OCI-LY1 (cell line): Measurements from ENCODE around the gene MYMX.

Experiments
- H2AFZ ChIP-seq: fragments of 200-600 bp; sonication (generic), shearing (Covaris generic); 2 replicates; pipeline ENCODE4 v1.6.0; 2014; ENCODE audit warnings: antibody characterized with exemption, mild to moderate bottlenecking, low read length
- H3F3A ChIP-seq: fragments of 200-600 bp; sonication (generic), shearing (Covaris generic); 2 replicates; pipeline ENCODE4 v1.6.0; 2014; ENCODE audit warnings: mild to moderate bottlenecking, antibody characterized with exemption, low read length, moderate library complexity; ENCODE audit not compliant: insufficient read depth
- H3K27ac ChIP-seq: fragments of 200-600 bp; sonication (generic); 2 replicates; pipeline ENCODE4 v1.5.1; 2014; ENCODE audit warnings: low read length, mixed run types, mild to moderate bottlenecking, low read depth; ENCODE audit not compliant: poor library complexity, severe bottlenecking
- H3K27me3 ChIP-seq: fragments of 200-600 bp; sonication (generic); 2 replicates; pipeline ENCODE4 v1.6.0; 2014; ENCODE audit warnings: antibody characterized with exemption, mild to moderate bottlenecking, low read length, moderate library complexity; ENCODE audit not compliant: insufficient read depth
- H3K36me3 ChIP-seq: fragments of 200-600 bp; sonication (generic); 2 replicates; pipeline ENCODE4 v1.6.1; 2014; ENCODE audit warnings: mild to moderate bottlenecking, antibody characterized with exemption, low read length, moderate library complexity, mixed read lengths; ENCODE audit not compliant: insufficient read depth
- H3K4me1 ChIP-seq: fragments of 200-600 bp; sonication (generic); 2 replicates; pipeline ENCODE4 v1.5.1; 2014; ENCODE audit warnings: mild to moderate bottlenecking, low read length, moderate library complexity; ENCODE audit not compliant: insufficient read depth, severe bottlenecking
- H3K4me2 ChIP-seq: fragments of 200-600 bp; sonication (generic), shearing (Covaris generic); 2 replicates; pipeline ENCODE4 v1.6.1; 2014; ENCODE audit warnings: low read length
- H3K4me3 ChIP-seq: fragments of 200-600 bp; sonication (generic); 2 replicates; pipeline ENCODE4 v1.5.1; 2014; ENCODE audit warnings: low read length, low read depth, mild to moderate bottlenecking, mixed read lengths; ENCODE audit not compliant: poor library complexity, severe bottlenecking
- H3K79me2 ChIP-seq: fragments of 200-600 bp; shearing (Covaris generic); 2 replicates; pipeline ENCODE4 v1.6.1; 2016; ENCODE audit warnings: mixed run types, low read length, mixed read lengths; ENCODE audit not compliant: insufficient read depth
- H3K9ac ChIP-seq: fragments of 200-600 bp; sonication (generic), shearing (Covaris generic); 2 replicates; pipeline ENCODE4 v1.6.1; 2014; ENCODE audit warnings: mild to moderate bottlenecking, low read length, mixed read lengths
- H3K9me2 ChIP-seq: fragments of 200-600 bp; sonication (generic), shearing (Covaris generic); 2 replicates; pipeline ENCODE4 v1.6.1; 2014; ENCODE audit warnings: low read depth, mild to moderate bottlenecking, low read length, mixed read lengths
- H3K9me3 ChIP-seq: fragments of 200-600 bp; shearing (Covaris generic); 2 replicates; pipeline ENCODE4 v1.6.1; 2014; ENCODE audit warnings: low read length, mixed read lengths
- H4K20me1 ChIP-seq: fragments of 200-600 bp; sonication (generic), shearing (Covaris generic); 2 replicates; pipeline ENCODE4 v1.6.0; 2016; ENCODE audit warnings: mild to moderate bottlenecking, low read length; ENCODE audit not compliant: insufficient read depth
- CTCF ChIP-seq: fragments of 200-600 bp; sonication (generic), shearing (Covaris generic); IDR thresholded peaks from 2 replicates; pipeline ENCODE4 v1.5.1; 2017; ENCODE audit warnings: mild to moderate bottlenecking, antibody characterized with exemption, low read length, moderate library complexity, mixed read lengths
- EZH2 ChIP-seq: fragments of 200-600 bp; sonication (generic), shearing (Covaris generic); IDR thresholded peaks from 2 replicates; pipeline ENCODE4 v1.8.0; 2017; ENCODE audit warnings: borderline replicate concordance, mixed run types, mild to moderate bottlenecking, antibody characterized with exemption, low read length, moderate library complexity, mixed read lengths

The MYMX gene

GRCh38 chr6:44221961-44222335, 5.2 kb downstream of the MYMX start:
- no peaks in the 10 kb centered on the region for H3K79me2 ChIP-seq
- no peak overlapping the region for H3K9ac ChIP-seq
- no peak overlapping the region for H3K4me3 ChIP-seq
- no peak for TF ChIP-seq EZH2
- TF ChIP-seq CTCF, result no peak
- H4K20me1 ChIP-seq, result no peaks in the 10 kb centered on the region
- peak overlapping the region; percentile 74 for H3K27ac ChIP-seq
- peaks cover 61% of the 10 kb centered on the region for H3K4me1 ChIP-seq
- no peaks in the 10 kb centered on the region for H3K9me3 ChIP-seq
- no peaks in the 10 kb centered on the region for H3K9me2 ChIP-seq
- no peak overlapping the region for H2AFZ ChIP-seq
- H3K36me3 ChIP-seq, result no peaks in the 10 kb centered on the region
- no peak overlapping the region for H3K4me2 ChIP-seq
- no peaks in the 10 kb centered on the region for H3K27me3 ChIP-seq
- peaks cover 10% of the 10 kb centered on the region for H3F3A ChIP-seq

- Histone ChIP-seq H3K36me3 (no peaks in the 10 kb centered on the region), H3K9me3 (no peaks in the 10 kb centered on the region), H3K9me2 (no peaks in the 10 kb centered on the region), H2AFZ (no peak overlapping the region), H3K79me2 (no peaks in the 10 kb centered on the region), H3K27ac (no peak overlapping the region), H3K4me2 (peak overlapping the region; percentile 87), H3K4me3 (peak overlapping the region; percentile 89), H3F3A (peaks cover 10% of the 10 kb centered on the region), H3K27me3 (no peaks in the 10 kb centered on the region), H3K9ac (peak overlapping the region; percentile 60; the same call in 1 of the 2 replicates), H3K4me1 (peaks cover 61% of the 10 kb centered on the region), H4K20me1 (no peaks in the 10 kb centered on the region)
- no peak for TF ChIP-seq EZH2
Measured at GRCh38 chr6:44222486-44223318, 6.0 kb downstream of the MYMX start.

- peak within 1 kb of the TSS; percentile 89 for H3K4me3 ChIP-seq
- peaks cover 1% of the 10 kb centered on the region; the same call in 1 of the 2 replicates for H3K36me3 ChIP-seq
- no peak within 1 kb of the TSS for H2AFZ ChIP-seq
- H4K20me1 ChIP-seq, result no peaks in the 10 kb centered on the region
- no peaks in the 10 kb centered on the region for H3K9me3 ChIP-seq
- H3K4me1 ChIP-seq, result peaks cover 55% of the 10 kb centered on the region
- TF ChIP-seq EZH2 (no peak), CTCF (no peak)
- no peaks in the 10 kb centered on the region for H3K9me2 ChIP-seq
- peak within 1 kb of the TSS; percentile 93 for H3K9ac ChIP-seq
- no peaks in the 10 kb centered on the region for H3K27me3 ChIP-seq
- H3K79me2 ChIP-seq, result no peaks in the 10 kb centered on the region
- H3K27ac ChIP-seq, result peak within 1 kb of the TSS; percentile 12
- peaks cover 6% of the 10 kb centered on the region for H3F3A ChIP-seq
- peak within 1 kb of the TSS; percentile 87 for H3K4me2 ChIP-seq
Measured at GRCh38 chr6:44223319-44224028, 6.7 kb downstream of the MYMX start, which contains the start of gene SLC29A1. Gene SLC29A1, plus strand, starts transcription at chr6:44223595. Its CDS starts 3,719 bp downstream, at chr6:44227314.
